ENCODE data around the gene KIF7.

Gene KIF7

GRCh38 chr15:89668171-89668570 is 12.9 kb upstream of the KIF7 start:
- DNase-seq: no peak

- no peak for DNase-seq
These were observed 12.4 kb upstream of the KIF7 start for GRCh38 chr15:89667706-89667960.

GRCh38 chr15:89666858-89667705 is 11.8 kb upstream of the KIF7 start:
- no peak for DNase-seq

- DNase-seq: no peak
These were observed 11.1 kb upstream of the KIF7 start for GRCh38 chr15:89666184-89666857.

GRCh38 chr15:89665449-89666181 is 10.3 kb upstream of the KIF7 start:
- DNase-seq: no peak

- DNase-seq: no peak
These were observed 9.4 kb upstream of the KIF7 start for GRCh38 chr15:89664441-89665350.

- peak; percentile 69 for DNase-seq
These were observed 7.8 kb upstream of the KIF7 start for GRCh38 chr15:89662893-89663626.

DNA sequence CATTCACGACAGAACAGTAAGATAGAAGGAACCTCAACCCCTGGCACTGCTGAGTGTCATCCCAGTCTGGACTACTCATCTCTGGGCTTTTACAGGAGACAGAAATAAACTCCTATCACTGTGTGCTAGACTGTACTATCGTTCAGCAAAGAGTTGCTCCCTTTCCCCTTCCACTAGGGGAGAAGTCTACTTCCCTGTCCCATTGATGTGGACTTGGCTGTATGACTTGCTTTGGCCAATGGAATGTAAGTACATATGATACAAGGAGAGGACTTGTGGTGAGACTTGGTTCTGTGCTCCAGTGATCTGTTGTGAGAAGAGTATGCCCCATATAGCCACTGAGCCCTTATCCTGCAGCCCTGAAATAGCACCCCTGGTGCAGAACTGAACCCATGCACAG is 5.3 kb upstream of the KIF7 start:
- no peak for DNase-seq

DNA sequence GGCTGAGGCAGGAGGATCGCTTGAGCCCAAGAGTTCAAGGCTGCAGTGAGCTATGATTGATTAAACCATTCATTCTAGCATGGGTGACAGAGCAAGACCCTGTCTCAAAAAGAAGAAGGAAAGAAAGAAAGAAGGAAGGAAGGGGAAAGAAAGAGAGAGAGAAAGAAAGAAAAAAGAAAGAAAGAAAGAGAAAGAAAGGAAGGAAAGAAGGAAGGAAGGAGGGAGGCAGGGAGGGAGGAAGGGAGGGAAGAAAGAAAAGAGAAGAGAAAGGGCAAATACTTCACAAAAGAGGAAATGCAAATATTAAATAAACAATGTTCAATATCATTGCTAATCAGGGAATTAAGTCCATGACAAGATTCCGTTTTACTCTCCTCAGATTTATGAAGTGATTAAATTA is 4.0 kb upstream of the KIF7 start:
- no peak for DNase-seq

GRCh38 chr15:89657686-89658200 is 2.5 kb upstream of the KIF7 start:
- no peak for DNase-seq

GRCh38 chr15:89656116-89656815 is 999 bp upstream of the KIF7 start:
- DNase-seq: no peak

DNA sequence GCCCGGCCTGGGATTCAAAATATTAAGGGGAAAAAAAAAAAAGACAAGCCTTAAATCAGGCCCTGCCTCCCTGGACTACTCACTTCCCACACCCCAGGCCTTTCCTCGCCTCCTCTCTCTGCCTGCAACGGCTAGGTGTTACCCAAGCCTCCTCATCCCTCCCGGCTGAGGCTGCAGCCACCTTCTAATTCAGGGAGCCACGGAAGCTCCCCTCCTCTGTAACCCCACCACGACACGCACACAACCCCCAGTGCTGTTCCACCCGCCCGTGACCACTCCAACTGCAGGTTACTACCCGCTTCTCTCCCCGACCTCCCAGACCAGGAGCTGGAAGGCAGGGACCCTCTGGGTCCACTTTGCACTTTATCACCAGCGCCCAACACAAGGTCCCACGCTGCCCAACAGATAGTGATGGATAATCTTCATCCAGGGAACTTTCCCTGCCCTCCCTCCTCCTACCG is 936 bp downstream of the KIF7 start:
- no peak for DNase-seq

GRCh38 chr15:89653578-89653977 is 1.7 kb downstream of the KIF7 start:
- DNase-seq: no peak

- no peak for DNase-seq
These were observed 2.6 kb downstream of the KIF7 start for GRCh38 chr15:89652666-89653065.

GRCh38 chr15:89652131-89652530 is 3.1 kb downstream of the KIF7 start:
- no peak for DNase-seq

DNA sequence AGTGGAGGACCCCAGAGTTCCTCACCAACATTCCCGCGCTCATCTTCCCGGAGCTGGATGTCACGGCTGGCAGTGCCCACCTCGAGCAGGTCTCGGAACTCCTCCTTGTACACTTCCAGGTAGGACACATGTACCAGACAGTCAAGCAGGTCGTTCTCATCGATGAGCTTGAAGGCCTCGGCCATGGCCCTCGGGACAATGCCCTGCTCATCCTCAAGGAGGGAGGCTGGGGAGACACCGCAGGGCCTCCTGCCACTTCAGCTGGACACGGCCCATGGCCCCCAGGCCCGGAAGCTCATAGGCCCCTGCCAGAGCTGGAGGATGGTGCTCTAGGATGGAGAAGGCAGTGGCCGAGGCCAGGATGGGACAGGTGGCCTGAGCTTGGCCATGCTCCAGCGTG is 5.6 kb downstream of the KIF7 start:
- no peak for DNase-seq

DNA sequence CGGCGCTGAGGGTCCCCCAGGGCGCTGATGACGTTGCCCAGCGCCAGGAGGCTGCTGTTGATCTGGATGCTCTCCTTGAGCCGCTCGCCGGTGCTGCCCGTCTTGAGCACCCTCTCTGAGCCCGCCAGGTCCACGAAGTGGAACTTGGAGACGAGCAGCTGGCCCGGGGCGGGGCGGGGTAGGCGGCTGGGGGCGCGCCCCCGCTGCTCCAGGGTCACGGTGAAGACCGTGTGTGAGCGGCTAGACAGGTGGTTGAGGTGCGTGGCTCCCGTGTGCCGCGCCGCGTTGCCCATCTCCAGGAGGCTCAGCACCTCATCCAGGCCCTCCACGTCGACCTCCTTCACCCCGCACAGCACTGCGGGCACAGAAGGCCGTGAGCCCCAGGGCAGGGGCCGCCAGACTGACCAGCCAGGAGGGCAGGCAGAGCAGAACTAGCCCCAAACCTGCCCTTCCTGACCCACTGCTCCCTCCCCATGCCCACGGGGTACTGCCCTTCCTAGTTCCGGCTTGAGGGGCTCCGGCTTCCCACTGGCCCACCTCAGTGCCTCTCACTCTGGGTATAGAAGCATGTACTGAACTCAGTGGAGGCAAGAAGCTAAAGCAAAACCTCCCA is 6.1 kb downstream of the KIF7 start:
- no peak for DNase-seq

DNA sequence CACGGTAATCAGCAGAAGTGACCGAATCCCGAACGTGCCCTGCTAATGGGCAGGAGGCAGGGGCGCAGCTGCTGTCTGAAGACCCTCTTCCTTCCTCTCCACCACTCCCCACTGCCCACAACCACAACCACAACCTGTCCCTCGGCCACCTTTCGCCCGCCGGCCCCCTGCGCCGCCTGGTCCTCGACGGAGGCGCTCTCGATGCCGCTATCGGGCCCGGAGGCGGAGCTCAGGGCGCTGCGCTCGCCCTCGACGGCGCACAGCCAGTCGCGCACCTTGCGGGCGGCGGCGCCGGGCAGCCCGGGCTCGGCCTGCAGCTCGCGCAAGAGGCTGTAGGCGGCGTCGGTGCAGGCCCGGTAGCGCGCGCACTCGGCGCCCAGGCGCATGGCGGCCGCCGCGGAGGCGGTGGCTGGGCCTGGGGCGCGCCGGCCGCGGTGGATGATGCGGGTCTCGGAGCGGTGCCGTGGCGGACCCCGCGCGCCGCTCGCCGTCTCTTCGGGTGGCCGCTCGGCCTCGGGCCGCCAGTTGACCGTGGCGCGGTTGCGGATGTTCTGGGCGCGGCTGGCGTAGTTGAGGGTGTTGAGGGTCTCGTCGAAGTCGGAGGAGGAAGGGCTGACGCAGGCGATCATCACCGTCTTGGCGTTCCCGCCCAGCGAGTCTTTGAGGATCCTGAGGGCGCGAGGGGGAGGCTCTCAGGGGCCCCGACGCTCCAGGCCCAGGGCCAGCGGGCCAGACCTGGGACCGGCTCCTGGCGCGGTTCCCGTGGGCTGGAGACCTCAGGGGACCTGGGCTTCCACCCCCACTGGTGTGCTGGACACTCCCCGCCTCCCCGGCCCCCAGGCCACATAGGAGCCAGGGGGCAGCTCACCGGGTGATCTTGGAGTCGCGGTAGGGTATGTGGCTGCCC is 6.9 kb downstream of the KIF7 start:
- no peak for DNase-seq

GRCh38 chr15:89647191-89647851 is 7.9 kb downstream of the KIF7 start:
- no peak for DNase-seq

All from amniotic stem cell (primary cell).